SK-N-SH (cell line): ENCODE results near the gene ZFP62.

Experiments used
- CTCF ChIP-seq: fragments of 200-600 bp; sonication (generic); IDR thresholded peaks from 2 replicates; pipeline ENCODE4 v1.6.1; 2017; ENCODE audit warnings: antibody characterized with exemption, mild to moderate bottlenecking, moderate library complexity
- EP300 ChIP-seq, 2 experiments: IDR thresholded peaks; 2 replicates each; pipeline versions ENCODE4 v1.4.0 to v1.6.1; 2012; ENCODE audit warnings: borderline replicate concordance in 1 of 2, low read depth in 1 of 2, low read length in 1 of 2
- FOXJ3 ChIP-seq: sonication (generic); formaldehyde crosslinking; IDR thresholded peaks from 2 replicates; pipeline ENCODE4 v1.5.1; 2020; ENCODE audit warnings: mild to moderate bottlenecking, missing genetic modification reagents
- MAX ChIP-seq: IDR thresholded peaks from 2 replicates; pipeline ENCODE4 v1.4.0; 2012; ENCODE audit warnings: low read depth
- POLR2AphosphoS5 ChIP-seq: IDR thresholded peaks from 2 replicates; pipeline ENCODE4 v1.6.1; 2012; ENCODE audit warnings: low read depth, low read length
- REST ChIP-seq: IDR thresholded peaks from 2 replicates; pipeline ENCODE4 v1.6.1; 2012; ENCODE audit warnings: mild to moderate bottlenecking, low read depth, low read length, moderate library complexity
- TEAD4 ChIP-seq: IDR thresholded peaks from 2 replicates; pipeline ENCODE4 v1.4.0; 2012; ENCODE audit warnings: mild to moderate bottlenecking, borderline replicate concordance; ENCODE audit not compliant: insufficient read depth
- USF2 ChIP-seq: fragments of 150-350 bp; IDR thresholded peaks from 2 replicates; pipeline ENCODE4 v1.6.1; 2017; ENCODE audit warnings: antibody characterized with exemption, low read length, low read depth, borderline replicate concordance
- ZBTB33 ChIP-seq: IDR thresholded peaks from 2 replicates; pipeline ENCODE4 v1.4.0; 2012; ENCODE audit warnings: low read depth, borderline replicate concordance

- TF ChIP-seq CTCF, result no peak
- TF ChIP-seq REST, result no peak
- no peak for TF ChIP-seq USF2
- TF ChIP-seq FOXJ3, result no peak
- no peak for TF ChIP-seq EP300 (IDR thresholded peaks at IDR 0.05; ENCODE audit: borderline replicate concordance in 1 of 2, low read depth in 1 of 2, low read length in 1 of 2)
- TF ChIP-seq MAX, result no peak
- TF ChIP-seq TEAD4, result no peak
- no peak for TF ChIP-seq POLR2AphosphoS5
- no peak for TF ChIP-seq ZBTB33
Observed at GRCh38 chr5:180908400-180908799, 47.3 kb upstream of the ZFP62 start.
